GM12878 (cell line): Measurements from ENCODE around the gene ESRRG. TPM values are rescaled to one million over a fixed set of nuclear protein-coding genes. Genes with fewer than 3 reads are reported as not detected.

Experiments
- ATF7 ChIP-seq: fragments of 450-650 bp; IDR thresholded peaks from 2 replicates; pipeline ENCODE4 v1.6.1; 2016; ENCODE audit warnings: low read depth, mild to moderate bottlenecking
- BCL3 ChIP-seq: IDR thresholded peaks from 2 replicates; pipeline ENCODE4 v1.6.1; 2011; ENCODE audit warnings: borderline replicate concordance, low read depth, mild to moderate bottlenecking, moderate library complexity, low read length; ENCODE audit not compliant: insufficient read depth, poor library complexity, severe bottlenecking
- BCLAF1 ChIP-seq: fragments of 450-650 bp; IDR thresholded peaks from 2 replicates; pipeline ENCODE4 v1.6.1; 2017; ENCODE audit warnings: antibody characterized with exemption, mild to moderate bottlenecking, moderate library complexity
- CREM ChIP-seq: IDR thresholded peaks from 2 replicates; pipeline ENCODE4 v1.6.1; 2014; ENCODE audit warnings: antibody characterized with exemption, low read depth
- CTCF ChIP-seq, 3 experiments: IDR thresholded peaks in 2 of 3; conservative IDR thresholded peaks in 1 of 3; 2 replicates each; pipeline ENCODE4 v1.5.1; 2011; ENCODE audit warnings: low read depth in 3 of 3, low read length in 3 of 3, mild to moderate bottlenecking in 3 of 3, control low read depth in 2 of 3, moderate library complexity in 2 of 3, inconsistent platforms in 1 of 3, mixed read lengths in 1 of 3; ENCODE audit not compliant: control insufficient read depth in 2 of 3, insufficient read depth in 1 of 3; ENCODE audit errors: extremely low read depth in 1 of 3
- ELK1 ChIP-seq: IDR thresholded peaks from 2 replicates; pipeline ENCODE4 v1.6.1; 2012; ENCODE audit warnings: low read depth, low read length, improper control_type of control experiment
- IRF5 ChIP-seq: fragments of 450-650 bp; IDR thresholded peaks from 2 replicates; pipeline ENCODE4 v1.6.1; 2017; ENCODE audit warnings: borderline replicate concordance
- KLF5 ChIP-seq: fragments of 450-650 bp; IDR thresholded peaks from 2 replicates; pipeline ENCODE4 v1.6.1; 2014; ENCODE audit warnings: mild to moderate bottlenecking; ENCODE audit not compliant: partially characterized antibody
- MEF2B ChIP-seq: fragments of 450-650 bp; IDR thresholded peaks from 2 replicates; pipeline ENCODE4 v1.6.1; 2018; ENCODE audit warnings: mild to moderate bottlenecking, moderate library complexity; ENCODE audit not compliant: partially characterized antibody, poor library complexity, severe bottlenecking
- MTA2 ChIP-seq: fragments of 450-650 bp; IDR thresholded peaks from 2 replicates; pipeline ENCODE4 v1.6.1; 2016; ENCODE audit warnings: low read depth, mild to moderate bottlenecking, moderate library complexity
- MXI1 ChIP-seq: fragments of 150-350 bp; IDR thresholded peaks from 2 replicates; pipeline ENCODE4 v1.6.1; 2011; ENCODE audit warnings: low read depth, mild to moderate bottlenecking, inconsistent platforms, low read length, improper control_type of control experiment
- MYC ChIP-seq: IDR thresholded peaks from 2 replicates; pipeline ENCODE4 v1.6.1; 2011; ENCODE audit warnings: mild to moderate bottlenecking, low read length, moderate library complexity, inconsistent platforms; ENCODE audit not compliant: insufficient read depth, insufficient replicate concordance, insufficient read length, severe bottlenecking
- NKRF ChIP-seq: fragments of 450-650 bp; conservative IDR thresholded peaks from 2 replicates; pipeline ENCODE4 v1.6.1; 2017; ENCODE audit warnings: mild to moderate bottlenecking, moderate library complexity
- PAX5 ChIP-seq: IDR thresholded peaks from 2 replicates; pipeline ENCODE4 v1.6.1; 2011; ENCODE audit warnings: low read depth, low read length, borderline replicate concordance
- SIN3A ChIP-seq: IDR thresholded peaks from 2 replicates; pipeline ENCODE4 v1.6.1; 2012; ENCODE audit warnings: low read depth, low read length, improper control_type of control experiment
- SUPT20H ChIP-seq: IDR thresholded peaks from 2 replicates; pipeline ENCODE4 v1.6.1; 2011; ENCODE audit warnings: low read depth, mild to moderate bottlenecking, low read length, moderate library complexity, borderline replicate concordance; ENCODE audit not compliant: control insufficient read depth
- ZNF384 ChIP-seq: IDR thresholded peaks from 2 replicates; pipeline ENCODE4 v1.6.1; 2012; ENCODE audit warnings: low read depth, mild to moderate bottlenecking, low read length, improper control_type of control experiment, borderline replicate concordance
- polyA plus RNA-seq, 11 experiments: library from polyadenylated mRNA; depleted of rRNA in 4 of 11; unstranded in 6 of 11; stranded (reverse) in 5 of 11; fragments of >200 nt; fragmentation: Nextera tagmentation in 4 of 11; fragmentation: Illumina TruSeq in 1 of 11; extraction: Ambion mirVana in 4 of 11; extraction: Trizol in 1 of 11; gene quantifications; 1 replicate in 1 of 11; 2 replicates in 10 of 11; pipeline versions ENCODE4 v1.2.1 to v1.2.3, GENCODE V29; 2011 to 2016; ENCODE audit warnings: inconsistent platforms in 2 of 11, missing spikeins in 2 of 11, low read depth in 1 of 11
- total RNA-seq, 4 experiments: library from RNA; depleted of rRNA in 3 of 4; stranded (reverse); fragments of >200 nt in 3 of 4; fragmentation: Illumina TruSeq in 1 of 4; extraction: Trizol in 1 of 4; gene quantifications; 2 replicates each; pipeline versions ENCODE4 v1.2.1 to v1.2.3, GENCODE V29; 2013 to 2021

Gene ESRRG
- total and polyA plus RNA-seq, 10 of the 15 experiments (the other 5 are each of a cell fraction or from before 2014, with no cell fraction given), result 0.03 TPM; not detected in 9

GRCh38 chr1:216702170-216702569 lies 21.1 kb downstream of the ESRRG start (continued):
- TF ChIP-seq NKRF (no peak), MTA2 (peak; percentile 52; the same call in 1 of the 2 replicates), BCL3 (no peak), SIN3A (no peak), PAX5 (no peak), ATF7 (0 out of 2 replicates have a peak, but pooled peaks have one; percentile 15), ZNF384 (no peak), SUPT20H (no peak), MYC (no peak), BCLAF1 (no peak), IRF5 (no peak), ELK1 (no peak), CTCF (IDR thresholded peaks at IDR 0.05 in 2 of 3, conservative IDR thresholded peaks at IDR 0.05 in 1 of 3; ENCODE audit: control insufficient read depth in 2 of 3, extremely low read depth in 1 of 3, insufficient read depth in 1 of 3, low read depth in 3 of 3, low read length in 3 of 3) (peak in 1 of 3 experiments; percentile 22; a peak in 1 of 6 replicates), CREM (no peak), KLF5 (no peak), MXI1 (no peak), MEF2B (no peak)
